Tongue (tissue), 2 donors: ENCODE results near the gene MACROD1. TPM values are rescaled to one million over a fixed set of nuclear protein-coding genes. Genes with fewer than 3 reads are reported as not detected.
"Not testable (repeated sequence)": the region's sequence is repeated elsewhere in the genome, so short reads cannot be mapped to it uniquely, and the experiment has no call there.

Source experiments
- DNase-seq: peaks from one replicate; pipeline ENCODE4 v3.0.0-alpha.2; 2015
- total RNA-seq: library from RNA; depleted of rRNA; stranded (reverse); fragments of >200 nt; gene quantifications from one replicate; pipeline ENCODE4 v1.2.3, GENCODE V29; 2014

The MACROD1 gene
- total RNA-seq, 1 donor from 2014 or later = 58.8 TPM

DNA sequence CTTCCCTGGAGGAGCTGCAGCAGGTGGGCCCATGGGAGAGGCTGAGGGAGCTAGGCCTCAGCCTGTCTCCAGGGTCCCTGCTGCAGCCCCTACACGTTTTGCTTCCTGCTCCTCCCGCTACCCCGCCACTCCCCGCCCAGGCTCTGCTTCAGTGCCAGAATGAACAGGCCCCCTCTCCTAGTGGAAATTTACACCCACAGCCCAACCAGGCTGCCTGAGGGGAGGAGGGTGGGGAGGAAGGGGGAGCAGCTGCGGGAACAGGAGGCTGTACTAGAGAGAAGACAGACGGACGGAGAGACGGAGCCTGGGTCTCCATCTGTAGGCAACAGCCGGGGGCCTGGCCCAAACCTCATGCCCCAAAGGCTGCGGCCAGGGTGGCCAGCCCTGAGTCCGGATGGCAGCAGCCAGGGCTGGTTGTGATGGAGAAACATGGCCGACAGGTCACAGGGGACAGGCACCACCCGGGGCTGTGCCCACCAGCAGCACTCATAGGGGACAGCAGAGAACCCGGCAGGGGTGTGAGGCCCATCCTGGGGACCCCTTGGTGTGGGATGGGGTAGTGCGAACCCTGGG is 109.6 kb downstream of the MACROD1 start:
- peak; percentile 88 for DNase-seq

DNA sequence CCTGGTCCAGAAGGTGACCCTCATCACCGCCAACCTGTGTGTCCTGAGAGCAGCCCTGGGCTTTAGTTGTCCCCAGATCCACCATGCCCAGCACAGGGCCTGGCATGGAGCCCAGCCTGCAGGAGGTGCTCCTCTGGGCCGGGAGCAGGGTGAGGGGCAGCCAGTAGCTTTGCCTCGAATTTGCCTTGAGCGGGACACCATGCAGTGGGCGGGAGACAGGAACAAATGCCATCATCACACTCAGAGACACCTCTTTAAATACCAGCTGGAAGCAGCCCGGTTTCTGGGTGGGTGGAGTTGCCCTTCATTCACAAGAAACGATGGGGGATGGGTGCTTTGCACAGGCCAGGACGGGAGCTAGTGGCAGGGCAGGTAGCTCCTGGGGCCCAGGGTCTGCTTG is 110.8 kb downstream of the MACROD1 start:
- DNase-seq = peak; percentile 36

DNA sequence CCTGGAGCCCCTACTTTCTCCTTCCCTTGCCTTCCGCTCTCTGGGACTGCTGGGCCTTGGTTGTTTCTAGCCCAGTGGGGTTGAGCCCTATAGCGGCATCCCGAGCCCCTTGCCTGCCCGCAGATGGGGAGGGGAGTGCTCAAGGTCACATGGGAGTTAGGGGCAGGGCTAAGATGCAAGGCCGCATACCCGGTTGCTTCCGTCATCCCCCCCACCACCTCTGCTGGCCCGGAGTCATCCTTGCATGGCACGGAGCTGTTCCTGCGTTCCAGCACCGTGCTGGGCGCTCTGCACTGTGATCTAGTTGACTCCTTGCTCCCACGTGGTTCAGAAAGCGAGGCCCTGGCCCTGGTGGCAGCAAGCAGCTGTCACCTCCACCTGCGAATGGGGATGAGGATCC is 112.2 kb downstream of the MACROD1 start:
- DNase-seq = no peak

GRCh38 chr11:64052938-64053622 is 112.8 kb downstream of the MACROD1 start:
- no peak for DNase-seq

GRCh38 chr11:64052436-64052835 is 113.5 kb downstream of the MACROD1 start:
- no peak for DNase-seq

DNA sequence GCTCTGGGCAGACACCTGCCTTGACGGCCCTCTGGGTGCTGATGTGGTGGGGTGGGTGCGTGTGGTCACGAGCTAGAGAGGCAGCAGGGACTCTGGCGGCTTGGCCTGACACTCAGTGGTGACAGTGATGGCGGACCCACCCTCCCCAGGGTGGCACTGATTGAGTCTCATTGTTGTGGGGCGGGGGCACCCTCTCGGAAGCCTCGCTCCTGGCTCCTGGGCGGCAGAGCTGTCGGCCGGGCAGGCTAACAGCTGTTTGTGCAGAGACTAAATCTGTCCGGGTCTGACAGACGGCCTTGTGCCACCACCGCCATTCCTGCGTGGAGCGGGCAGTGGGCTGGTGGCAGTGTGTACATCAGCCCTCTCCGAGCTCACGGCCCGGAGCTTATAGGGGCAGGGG is 114.6 kb downstream of the MACROD1 start:
- DNase-seq = no peak

DNA sequence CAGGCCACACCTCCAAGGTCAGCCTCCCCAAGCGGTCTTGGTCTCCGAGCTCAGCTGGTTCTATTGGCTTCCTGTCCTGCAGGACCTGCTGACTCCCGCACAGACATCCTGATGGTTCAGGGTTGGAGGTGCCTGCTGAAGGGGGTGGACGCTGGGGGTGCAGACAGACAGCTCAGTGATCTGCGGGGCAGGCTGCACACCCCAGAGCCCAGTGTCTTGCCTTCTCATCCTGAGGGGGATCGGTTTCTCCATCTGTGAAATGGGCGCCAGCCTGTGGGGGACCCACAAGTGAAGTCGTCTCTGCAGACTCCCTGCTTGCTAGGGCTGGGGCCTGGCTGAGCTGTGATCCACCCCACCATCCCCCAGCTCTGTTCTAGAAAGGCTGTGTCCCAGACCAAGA is 116.4 kb downstream of the MACROD1 start:
- no peak for DNase-seq

GRCh38 chr11:64048042-64048854 is 117.7 kb downstream of the MACROD1 start:
- DNase-seq = peak; percentile 79

DNA sequence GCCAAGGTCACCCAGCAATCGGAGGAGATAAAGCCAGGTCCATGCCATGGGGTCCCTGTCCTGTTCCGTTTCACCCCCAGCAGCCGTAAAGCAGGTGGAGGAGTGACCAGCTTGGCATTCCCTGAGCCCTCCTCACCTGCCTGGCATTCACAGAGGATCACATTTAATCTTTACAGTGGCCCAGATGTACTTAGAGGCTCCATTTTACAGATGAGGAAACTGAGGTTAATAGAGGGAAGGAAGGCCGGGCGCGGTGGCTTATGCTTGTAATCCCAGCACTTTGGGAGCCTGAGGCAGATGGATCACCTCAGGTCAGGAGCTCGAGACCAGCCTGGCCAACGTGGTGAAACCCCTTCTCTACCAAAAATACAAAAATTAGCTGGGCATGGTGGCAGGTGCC is 118.5 kb downstream of the MACROD1 start:
- not testable (repeated sequence) for DNase-seq

DNA sequence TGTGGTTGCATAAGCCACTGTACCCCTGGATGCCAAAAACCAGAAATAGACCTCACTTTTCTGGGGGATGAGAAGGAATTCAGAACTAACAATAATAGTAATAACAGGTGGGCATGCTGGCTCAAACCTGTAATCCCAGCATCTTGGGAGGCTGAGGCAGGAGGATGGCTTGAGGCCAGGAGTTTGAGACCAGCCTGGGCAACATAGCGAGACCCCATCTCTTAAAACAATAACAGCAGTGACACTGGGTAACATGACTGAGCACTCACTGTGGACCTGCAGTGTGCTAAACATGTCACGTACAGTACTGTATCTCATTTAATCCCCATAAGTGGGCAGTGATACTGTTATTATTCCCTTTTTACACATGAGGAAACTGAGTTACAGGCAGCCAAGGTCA is 120.2 kb downstream of the MACROD1 start:
- DNase-seq = no peak

- peak; percentile 44 for DNase-seq
These were observed 121.1 kb downstream of the MACROD1 start for GRCh38 chr11:64044730-64045393.

DNA sequence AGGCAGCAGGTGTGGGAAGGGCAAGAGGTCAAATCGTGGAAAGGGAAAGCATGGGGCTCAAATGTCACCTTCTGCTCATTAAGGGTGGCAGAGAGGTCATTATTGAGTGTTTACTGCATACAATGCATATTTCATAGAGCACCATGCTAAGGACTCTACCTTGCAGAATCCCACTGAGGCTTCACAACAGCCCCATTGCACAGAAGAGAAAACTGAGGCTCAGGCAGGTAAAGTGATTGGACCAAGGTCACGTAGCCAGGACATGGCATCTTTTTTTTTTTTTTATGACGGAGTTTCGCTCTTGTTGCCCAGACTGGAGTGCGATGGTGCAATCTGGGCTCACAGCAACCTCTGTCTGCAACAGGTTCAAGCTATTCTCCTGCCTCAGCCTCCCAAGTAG is 122.4 kb downstream of the MACROD1 start:
- DNase-seq = no peak

DNA sequence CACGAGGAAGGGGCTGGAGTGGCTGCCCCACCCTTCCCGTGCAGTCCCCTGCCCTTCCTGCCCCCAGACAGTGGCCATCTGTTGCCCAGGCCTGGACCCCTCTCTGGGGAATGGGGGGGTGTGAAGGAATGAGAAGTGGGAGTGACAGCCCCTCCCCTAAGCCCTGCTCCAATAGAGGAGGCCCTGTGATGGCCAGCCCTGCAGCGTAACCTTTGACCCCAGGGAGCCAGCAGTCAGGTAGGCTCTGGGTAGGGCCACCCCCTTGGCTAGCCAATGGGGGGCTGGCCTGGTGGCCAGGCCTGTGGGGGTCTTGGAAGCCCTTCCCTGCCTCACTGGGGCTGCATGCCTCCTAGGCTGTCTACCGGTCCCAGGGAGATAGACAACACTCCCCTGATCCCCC is 123.6 kb downstream of the MACROD1 start:
- DNase-seq = no peak

DNA sequence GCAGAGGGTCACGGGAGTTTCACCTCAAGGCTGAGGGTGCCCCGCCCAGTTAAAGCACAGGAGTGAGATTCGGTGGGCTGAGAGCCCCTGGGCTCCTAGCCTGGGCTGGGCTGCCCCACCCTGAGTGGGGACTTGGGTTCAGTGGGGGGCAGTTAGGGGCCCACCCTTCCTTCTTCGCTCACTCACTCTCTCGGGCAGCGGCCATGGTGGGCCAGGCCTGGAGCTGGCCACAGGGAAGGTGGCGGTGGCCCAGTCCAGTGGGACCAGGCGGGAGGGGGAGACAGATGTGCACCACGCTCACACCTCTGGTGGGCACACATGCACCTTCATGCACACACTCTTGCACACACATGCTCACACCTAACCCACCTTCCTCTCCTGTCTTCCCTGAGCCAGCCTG is 124.1 kb downstream of the MACROD1 start:
- no peak for DNase-seq

DNA sequence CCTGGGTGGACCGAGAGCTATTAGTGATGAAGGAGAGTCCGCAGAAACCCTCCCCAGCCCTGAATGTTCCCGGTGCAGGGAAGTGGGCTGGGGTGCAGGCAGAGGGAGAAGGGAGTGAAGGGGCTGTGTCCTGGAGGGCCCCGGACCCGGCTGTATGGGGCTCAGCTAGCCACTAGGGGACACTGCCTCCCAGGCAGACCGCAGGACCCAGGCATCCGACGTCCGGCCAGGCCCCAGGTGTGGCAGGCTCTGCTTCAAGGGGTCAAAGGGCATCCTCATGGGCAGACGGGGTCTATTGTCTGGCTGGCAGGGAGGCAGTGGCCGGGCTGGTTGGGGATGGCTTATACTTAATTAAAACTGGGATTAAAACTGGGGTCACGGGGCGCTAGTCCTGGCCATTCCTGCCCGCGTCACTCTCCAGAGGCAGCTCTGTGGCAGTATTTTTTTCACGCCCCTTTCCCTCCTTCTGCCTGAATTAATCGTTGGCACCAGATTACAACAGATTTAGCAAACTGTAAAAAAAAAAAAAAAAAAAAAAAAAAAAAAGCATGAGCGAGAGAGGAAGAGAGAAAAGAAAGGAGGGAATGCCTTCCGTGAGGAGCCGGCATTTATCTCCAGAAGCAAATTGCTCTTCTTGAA is 125.1 kb downstream of the MACROD1 start:
- peak; percentile 36 for DNase-seq

GRCh38 chr11:64039012-64039665 is 126.8 kb downstream of the MACROD1 start:
- DNase-seq = no peak

GRCh38 chr11:64038500-64038899 is 127.4 kb downstream of the MACROD1 start:
- no peak for DNase-seq

DNA sequence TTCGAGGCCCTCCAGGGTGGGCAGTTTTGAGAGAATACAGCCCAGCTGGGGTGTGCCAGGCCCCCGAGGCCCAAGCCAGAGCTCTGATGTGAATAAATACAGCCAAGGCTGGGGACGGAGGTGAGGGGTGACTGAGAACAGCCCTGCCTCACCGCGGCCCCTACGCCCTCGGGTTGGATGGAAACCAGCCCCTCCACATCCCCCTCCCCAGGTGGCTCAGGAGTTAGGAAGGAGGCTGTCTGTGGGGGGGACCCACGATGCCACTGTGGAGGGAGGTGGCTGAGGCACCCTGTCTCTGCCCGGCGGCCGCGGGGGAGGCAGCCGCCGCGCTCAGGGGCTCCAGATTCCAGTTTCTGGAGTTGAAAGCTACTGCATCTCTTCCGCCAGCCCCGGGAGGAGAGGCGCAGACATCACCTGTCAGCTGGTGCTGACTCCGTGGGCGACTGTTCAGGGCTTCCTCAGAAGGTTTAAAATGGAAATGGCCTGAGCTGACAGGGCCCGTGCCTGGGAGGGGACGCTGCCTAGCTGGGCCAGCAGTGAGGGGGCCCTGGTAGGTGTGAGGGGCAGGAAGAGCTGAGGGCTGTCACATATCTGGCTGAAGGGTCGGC is 128.8 kb downstream of the MACROD1 start:
- peak; percentile 32 for DNase-seq

DNA sequence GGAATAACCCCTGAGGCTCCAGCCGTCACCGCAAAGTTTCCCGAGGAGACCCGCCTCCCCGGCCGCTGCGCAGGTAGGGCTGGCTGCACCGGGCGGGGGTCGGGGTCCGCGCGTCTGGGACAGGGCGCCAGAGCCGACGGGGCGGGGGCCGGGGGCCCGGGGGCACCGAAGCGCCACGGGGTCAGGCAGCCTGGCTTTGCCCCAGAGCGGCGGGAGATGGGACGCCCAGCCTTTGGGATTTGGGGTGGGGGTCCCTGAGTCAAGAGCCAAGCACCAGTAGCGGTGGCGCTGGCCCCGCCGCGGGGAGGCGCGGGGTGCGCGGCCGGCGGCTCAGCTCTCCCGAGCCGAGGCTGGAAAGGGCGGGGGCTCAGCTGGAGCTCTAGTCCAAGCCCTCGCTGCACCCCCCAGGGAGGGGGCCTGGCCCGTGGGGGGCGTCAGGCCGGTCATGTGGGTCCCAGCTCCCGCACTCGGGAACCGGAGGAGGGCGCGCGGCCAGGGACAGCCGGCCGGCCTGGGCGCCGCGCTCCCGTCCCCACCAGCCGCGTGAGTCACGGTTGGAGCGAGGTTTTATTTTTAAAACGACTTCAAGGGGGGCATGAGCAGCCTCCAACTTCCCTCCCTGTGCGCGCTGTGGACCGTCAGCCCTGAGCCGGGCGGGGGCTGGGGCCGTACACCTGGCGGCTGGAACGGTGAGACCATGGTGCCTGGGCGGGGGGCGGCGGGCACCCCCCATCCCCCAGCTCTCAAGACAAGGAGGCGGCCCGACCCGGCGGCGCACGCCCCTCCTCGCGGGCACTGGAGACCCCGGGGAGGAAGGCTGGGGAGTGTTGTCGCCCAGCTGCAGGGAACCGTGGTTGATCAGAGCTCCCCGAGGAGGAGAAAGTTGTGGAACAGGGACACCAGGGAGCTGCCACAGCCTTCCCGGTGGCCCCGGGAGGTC is 129.6 kb downstream of the MACROD1 start:
- peak; percentile 74 for DNase-seq

DNA sequence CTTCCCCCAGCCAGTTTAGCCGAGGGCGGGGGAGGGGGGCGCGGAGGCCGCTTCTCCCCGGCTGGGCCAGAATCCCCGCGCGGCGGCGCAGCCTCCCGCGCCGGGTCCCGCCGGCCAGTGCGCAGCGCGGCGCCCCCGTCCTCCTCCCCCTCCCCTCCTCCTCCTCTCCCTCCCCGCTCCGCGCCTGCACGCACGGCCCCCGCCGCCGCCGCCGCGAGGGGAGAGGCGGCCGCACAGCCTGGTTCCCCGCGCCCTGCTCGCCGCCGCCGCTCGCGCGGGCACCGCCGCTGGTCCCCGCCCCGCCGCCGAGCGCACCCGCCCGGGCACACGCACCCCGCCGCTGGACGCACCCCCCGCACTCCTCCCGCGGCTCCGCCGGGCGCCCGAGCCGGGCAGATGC is 130.3 kb downstream of the MACROD1 start, which contains the start of gene FLRT1:
FLRT1 (plus strand) TSS at position 356 of the 400 bp plus-strand sequence. CDS start 80,337 bp downstream, outside the sequence.
- DNase-seq = peak; percentile 37
